AG04449 (cell line): ENCODE results near the gene IL1B.

ENCODE experiments used
- CTCF ChIA-PET: fragments of 350-600 bp; formaldehyde crosslinking; extraction: SDS; loops from one replicate; lab custom pipeline; 2021; ENCODE audit warnings: antibody characterized with exemption; lab: Yijun Ruan, JAX
- POLR2A ChIA-PET: fragments of 400-600, 350-600 bp; formaldehyde crosslinking; extraction: SDS; loops from one replicate; lab custom pipeline; 2020; ENCODE audit warnings: antibody characterized with exemption, inconsistent platforms; lab: Yijun Ruan, JAX
- DNase-seq: peaks from one replicate; pipeline ENCODE4 v3.0.0-alpha.2; 2010; ENCODE audit warnings: low read depth, low spot score
- H3K4me3 ChIP-seq: 2 replicates; pipeline ENCODE4 v1.5.1; 2011; ENCODE audit warnings: low read depth, mild to moderate bottlenecking, control low read depth, low read length
- TF ChIP-seq, protein P1 (sequence below): IDR thresholded peaks from one replicate; pipeline ENCODE4 v1.5.1; 2011; ENCODE audit warnings: mild to moderate bottlenecking, moderate library complexity, low read length, control low read depth, inconsistent platforms; ENCODE audit not compliant: insufficient read depth; ENCODE audit errors: missing control alignments

Gene IL1B

DNA sequence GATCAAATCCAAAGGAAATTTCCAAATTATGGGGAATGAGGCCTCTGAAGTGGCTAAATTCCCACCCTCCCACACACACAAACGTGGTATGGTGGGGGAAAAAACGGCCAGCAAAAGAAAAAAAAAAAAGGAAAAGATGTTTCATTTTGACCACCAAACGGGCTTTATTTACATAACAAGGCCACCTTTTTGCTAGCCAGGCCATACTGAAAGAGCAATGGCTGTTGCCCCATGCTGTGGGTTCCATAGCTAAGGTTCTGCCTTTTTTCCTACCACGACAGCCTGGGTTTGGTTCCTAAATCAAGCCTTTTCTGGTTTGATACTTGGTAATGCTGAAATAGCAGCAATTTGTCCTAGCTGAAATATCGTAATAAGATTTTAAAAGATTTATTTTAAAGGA, 14.0 kb upstream of the IL1B start:
- CTCF ChIA-PET, result no interaction called here
- POLR2A ChIA-PET, result no interaction called here
- H3K4me3 ChIP-seq, result no peak overlapping the region
- no peak for DNase-seq
- TF ChIP-seq, protein P1, sequence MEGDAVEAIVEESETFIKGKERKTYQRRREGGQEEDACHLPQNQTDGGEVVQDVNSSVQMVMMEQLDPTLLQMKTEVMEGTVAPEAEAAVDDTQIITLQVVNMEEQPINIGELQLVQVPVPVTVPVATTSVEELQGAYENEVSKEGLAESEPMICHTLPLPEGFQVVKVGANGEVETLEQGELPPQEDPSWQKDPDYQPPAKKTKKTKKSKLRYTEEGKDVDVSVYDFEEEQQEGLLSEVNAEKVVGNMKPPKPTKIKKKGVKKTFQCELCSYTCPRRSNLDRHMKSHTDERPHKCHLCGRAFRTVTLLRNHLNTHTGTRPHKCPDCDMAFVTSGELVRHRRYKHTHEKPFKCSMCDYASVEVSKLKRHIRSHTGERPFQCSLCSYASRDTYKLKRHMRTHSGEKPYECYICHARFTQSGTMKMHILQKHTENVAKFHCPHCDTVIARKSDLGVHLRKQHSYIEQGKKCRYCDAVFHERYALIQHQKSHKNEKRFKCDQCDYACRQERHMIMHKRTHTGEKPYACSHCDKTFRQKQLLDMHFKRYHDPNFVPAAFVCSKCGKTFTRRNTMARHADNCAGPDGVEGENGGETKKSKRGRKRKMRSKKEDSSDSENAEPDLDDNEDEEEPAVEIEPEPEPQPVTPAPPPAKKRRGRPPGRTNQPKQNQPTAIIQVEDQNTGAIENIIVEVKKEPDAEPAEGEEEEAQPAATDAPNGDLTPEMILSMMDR, result no peak

DNA sequence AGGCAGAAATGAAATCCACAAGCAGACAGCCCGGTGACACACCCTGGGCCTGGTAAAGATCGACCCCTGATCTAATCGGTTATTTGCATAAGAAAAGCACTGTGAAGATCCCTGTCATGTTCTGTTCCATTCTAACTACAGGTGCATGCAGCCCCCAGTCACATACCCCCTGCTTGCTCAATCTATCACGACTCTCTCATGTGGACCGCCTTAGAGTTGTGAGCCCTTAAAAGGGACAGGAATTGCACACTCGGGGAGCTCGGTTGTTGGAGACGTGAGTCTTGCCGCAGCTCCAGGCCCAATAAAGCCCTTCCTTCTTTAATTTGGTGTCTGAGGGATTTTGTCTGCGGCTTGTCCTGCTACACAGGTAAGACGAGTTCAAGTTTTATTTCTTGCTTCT, 13.4 kb upstream of the IL1B start:
- no peak overlapping the region for H3K4me3 ChIP-seq
- TF ChIP-seq, protein P1, result no peak
- CTCF ChIA-PET, result interaction anchor here (1.2 kb wide), 1 partner anchor 35 kb away, joined by 4 read pairs; no protein-coding TSS in a partner anchor
- DNase-seq, result no peak
- POLR2A ChIA-PET, result no interaction called here

DNA sequence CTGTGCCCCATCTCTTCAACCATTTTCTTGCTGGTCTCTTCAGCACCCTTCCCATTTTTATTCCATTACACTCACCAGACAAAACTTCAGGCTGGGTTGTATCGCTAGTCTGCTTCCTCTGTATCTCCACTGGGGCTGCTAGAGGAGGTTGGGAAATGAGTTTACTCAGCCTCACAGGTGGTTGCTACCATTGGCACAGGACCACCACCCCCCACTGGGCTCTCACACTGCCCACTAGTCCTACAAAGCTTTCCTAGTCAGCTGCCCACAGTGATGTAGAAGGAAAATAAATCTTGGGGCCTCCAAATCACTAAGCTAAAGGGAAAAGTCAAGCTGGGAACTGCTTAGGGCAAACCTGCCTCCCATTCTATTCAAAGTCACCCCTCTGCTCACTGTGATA, 12.3 kb upstream of the IL1B start:
- no peak overlapping the region for H3K4me3 ChIP-seq
- ChIA-PET CTCF (interaction anchor here (1.2 kb wide), 1 partner anchor 36 kb away, joined by 4 read pairs; no protein-coding TSS in a partner anchor), POLR2A (no interaction called here)
- TF ChIP-seq, protein P1, result no peak
- DNase-seq, result no peak

DNA sequence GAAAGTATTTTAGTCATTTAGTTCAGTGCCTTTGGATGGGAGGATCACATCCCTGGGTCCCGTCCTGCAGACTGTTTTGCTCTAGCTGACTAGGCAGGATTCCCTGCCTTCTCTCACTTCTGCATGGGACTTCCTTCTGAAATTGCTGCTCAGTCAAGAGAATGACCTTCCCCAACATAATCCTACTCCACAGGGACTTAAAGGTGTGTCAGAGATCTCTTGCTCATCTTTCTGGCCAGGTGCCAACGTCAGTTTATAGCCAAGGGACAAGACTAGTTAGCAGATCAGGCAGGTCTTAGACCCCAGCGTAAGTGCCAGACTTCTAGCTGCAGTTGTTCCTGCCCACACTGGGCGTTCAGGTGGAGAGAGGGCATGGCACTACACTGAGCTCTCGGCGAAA, 9.5 kb upstream of the IL1B start:
- CTCF ChIA-PET, result no interaction called here

DNA sequence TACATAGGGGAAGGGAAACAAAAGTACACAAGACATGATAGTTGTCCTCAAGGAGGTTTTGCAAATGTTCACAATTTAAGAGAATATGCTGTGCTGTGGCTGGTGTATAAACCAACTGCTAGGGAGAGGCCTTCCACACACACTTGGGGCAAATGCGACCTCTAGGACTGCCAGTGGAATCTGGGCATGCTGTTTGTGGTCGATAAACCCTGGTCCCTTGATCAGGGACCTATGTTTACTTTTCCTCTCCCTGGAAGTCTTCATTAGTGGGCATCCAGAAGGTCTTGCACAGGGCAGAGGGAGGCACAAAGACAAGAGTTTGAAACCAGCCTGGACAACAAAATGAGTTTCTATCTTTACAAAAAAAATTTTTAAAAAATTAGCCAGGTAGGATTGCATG, 7.3 kb upstream of the IL1B start:
- TF ChIP-seq, protein P1, result no peak
- no peak for DNase-seq
- ChIA-PET CTCF (no interaction called here), POLR2A (no interaction called here)
- H3K4me3 ChIP-seq, result no peak overlapping the region

More for the DNA sequence above, 9.5 kb upstream of the IL1B start:
- no peak overlapping the region for H3K4me3 ChIP-seq
- POLR2A ChIA-PET, result no interaction called here
- DNase-seq, result no peak
- TF ChIP-seq, protein P1, result no peak

DNA sequence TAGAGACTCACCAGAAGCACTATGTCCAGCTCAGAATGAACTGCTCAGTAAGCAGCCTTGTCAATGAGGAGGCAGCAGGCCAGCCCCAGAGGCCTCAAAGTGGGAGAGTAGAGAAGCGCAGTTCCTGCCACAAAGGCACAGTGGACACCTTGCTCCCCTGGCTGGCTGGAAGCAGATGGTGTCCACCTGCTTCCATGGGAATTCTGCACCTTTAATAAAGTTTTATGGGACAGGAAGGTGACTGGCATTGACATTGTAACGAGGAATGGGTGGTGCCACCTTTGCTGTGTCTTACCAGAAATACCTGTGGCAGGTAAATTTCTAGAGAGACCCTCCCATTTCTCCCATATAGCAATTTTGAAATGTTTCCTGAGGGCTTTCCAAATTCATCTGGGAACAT, 6.7 kb upstream of the IL1B start:
- H3K4me3 ChIP-seq, result no peak overlapping the region
- no peak for DNase-seq
- POLR2A ChIA-PET, result no interaction called here
- TF ChIP-seq, protein P1, result no peak
- CTCF ChIA-PET, result no interaction called here
